Astrocyte of the hippocampus (primary cell): Measurements from ENCODE around the gene MERTK.

Experiments used
- DNase-seq: peaks from one replicate; pipeline ENCODE4 v3.0.0; 2011; ENCODE audit warnings: low read depth, low spot score

Gene MERTK

GRCh38 chr2:111977240-111977639 is 78.8 kb downstream of the MERTK start:
- no peak for DNase-seq

GRCh38 chr2:111978452-111979170 is 80.2 kb downstream of the MERTK start:
- no peak for DNase-seq

GRCh38 chr2:111981666-111982065 is 83.3 kb downstream of the MERTK start:
- no peak for DNase-seq

GRCh38 chr2:111982822-111983221 is 84.4 kb downstream of the MERTK start:
- DNase-seq: no peak

GRCh38 chr2:111983478-111984212 is 85.2 kb downstream of the MERTK start:
- no peak for DNase-seq

GRCh38 chr2:111984213-111984604 is 85.8 kb downstream of the MERTK start:
- no peak for DNase-seq

- DNase-seq: no peak
Observed at GRCh38 chr2:111985514-111985913, 87.1 kb downstream of the MERTK start.

GRCh38 chr2:111986116-111986900 is 87.9 kb downstream of the MERTK start:
- peak; percentile 28 for DNase-seq

GRCh38 chr2:111990375-111990774 is 92.0 kb downstream of the MERTK start:
- no peak for DNase-seq

- DNase-seq: no peak
Observed at GRCh38 chr2:111990856-111991255, 92.4 kb downstream of the MERTK start.

GRCh38 chr2:111994042-111994441 is 95.6 kb downstream of the MERTK start:
- DNase-seq: no peak

GRCh38 chr2:111995148-111995547 is 96.7 kb downstream of the MERTK start:
- no peak for DNase-seq

GRCh38 chr2:111999809-112000208 is 101.4 kb downstream of the MERTK start:
- no peak for DNase-seq

GRCh38 chr2:112000399-112001135 is 102.2 kb downstream of the MERTK start:
- DNase-seq: no peak

GRCh38 chr2:112001136-112001715 is 102.8 kb downstream of the MERTK start:
- DNase-seq: peak; percentile 26

- DNase-seq: peak; percentile 54
Observed at GRCh38 chr2:112001942-112002341, 103.5 kb downstream of the MERTK start.

GRCh38 chr2:112003576-112004252 is 105.3 kb downstream of the MERTK start:
- no peak for DNase-seq

- DNase-seq: no peak
Observed at GRCh38 chr2:112004253-112004645, 105.8 kb downstream of the MERTK start.

- DNase-seq: no peak
Observed at GRCh38 chr2:112005406-112006075, 107.1 kb downstream of the MERTK start.

GRCh38 chr2:112006076-112006410 is 107.6 kb downstream of the MERTK start:
- DNase-seq: no peak
